ENCODE results near the gene CDH12.

DNA sequence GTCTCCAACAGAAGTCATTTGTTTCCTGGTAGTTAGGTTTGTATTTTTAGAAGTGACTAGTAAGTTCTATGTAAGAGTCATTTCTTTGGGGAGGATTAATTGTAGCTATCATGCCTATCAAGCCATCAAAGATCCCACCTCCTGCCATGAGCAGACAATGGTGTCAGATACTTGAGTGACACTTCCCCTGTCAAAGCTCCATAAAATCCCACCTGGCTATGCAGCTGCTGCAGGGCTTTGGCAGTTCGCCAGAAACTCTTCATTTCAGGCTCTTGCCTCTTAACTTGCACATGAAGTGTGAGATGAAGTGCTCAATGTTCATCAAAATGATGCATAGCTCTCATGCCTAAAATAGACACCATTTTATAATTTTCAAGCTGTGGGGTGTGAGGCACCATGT, 312.1 kb downstream of the CDH12 start:
- TF ChIP-seq RCOR1 (IDR thresholded peaks at IDR 0.05; ENCODE audit: low read depth, low read length) (no peak), USF2 (IDR thresholded peaks at IDR 0.05) (no peak), CHD4 (IDR thresholded peaks at IDR 0.05; ENCODE audit: borderline replicate concordance) (no peak), HMGXB4 (CRISPR knock-in tag; IDR thresholded peaks at IDR 0.05; ENCODE audit: borderline replicate concordance) (no peak), BHLHE40 (IDR thresholded peaks at IDR 0.05; ENCODE audit: low read depth, low read length) (no peak)
- TF ChIP-seq, protein P1, sequence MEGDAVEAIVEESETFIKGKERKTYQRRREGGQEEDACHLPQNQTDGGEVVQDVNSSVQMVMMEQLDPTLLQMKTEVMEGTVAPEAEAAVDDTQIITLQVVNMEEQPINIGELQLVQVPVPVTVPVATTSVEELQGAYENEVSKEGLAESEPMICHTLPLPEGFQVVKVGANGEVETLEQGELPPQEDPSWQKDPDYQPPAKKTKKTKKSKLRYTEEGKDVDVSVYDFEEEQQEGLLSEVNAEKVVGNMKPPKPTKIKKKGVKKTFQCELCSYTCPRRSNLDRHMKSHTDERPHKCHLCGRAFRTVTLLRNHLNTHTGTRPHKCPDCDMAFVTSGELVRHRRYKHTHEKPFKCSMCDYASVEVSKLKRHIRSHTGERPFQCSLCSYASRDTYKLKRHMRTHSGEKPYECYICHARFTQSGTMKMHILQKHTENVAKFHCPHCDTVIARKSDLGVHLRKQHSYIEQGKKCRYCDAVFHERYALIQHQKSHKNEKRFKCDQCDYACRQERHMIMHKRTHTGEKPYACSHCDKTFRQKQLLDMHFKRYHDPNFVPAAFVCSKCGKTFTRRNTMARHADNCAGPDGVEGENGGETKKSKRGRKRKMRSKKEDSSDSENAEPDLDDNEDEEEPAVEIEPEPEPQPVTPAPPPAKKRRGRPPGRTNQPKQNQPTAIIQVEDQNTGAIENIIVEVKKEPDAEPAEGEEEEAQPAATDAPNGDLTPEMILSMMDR (IDR thresholded peaks at IDR 0.05), result no peak
- TF ChIP-seq, protein P2, sequence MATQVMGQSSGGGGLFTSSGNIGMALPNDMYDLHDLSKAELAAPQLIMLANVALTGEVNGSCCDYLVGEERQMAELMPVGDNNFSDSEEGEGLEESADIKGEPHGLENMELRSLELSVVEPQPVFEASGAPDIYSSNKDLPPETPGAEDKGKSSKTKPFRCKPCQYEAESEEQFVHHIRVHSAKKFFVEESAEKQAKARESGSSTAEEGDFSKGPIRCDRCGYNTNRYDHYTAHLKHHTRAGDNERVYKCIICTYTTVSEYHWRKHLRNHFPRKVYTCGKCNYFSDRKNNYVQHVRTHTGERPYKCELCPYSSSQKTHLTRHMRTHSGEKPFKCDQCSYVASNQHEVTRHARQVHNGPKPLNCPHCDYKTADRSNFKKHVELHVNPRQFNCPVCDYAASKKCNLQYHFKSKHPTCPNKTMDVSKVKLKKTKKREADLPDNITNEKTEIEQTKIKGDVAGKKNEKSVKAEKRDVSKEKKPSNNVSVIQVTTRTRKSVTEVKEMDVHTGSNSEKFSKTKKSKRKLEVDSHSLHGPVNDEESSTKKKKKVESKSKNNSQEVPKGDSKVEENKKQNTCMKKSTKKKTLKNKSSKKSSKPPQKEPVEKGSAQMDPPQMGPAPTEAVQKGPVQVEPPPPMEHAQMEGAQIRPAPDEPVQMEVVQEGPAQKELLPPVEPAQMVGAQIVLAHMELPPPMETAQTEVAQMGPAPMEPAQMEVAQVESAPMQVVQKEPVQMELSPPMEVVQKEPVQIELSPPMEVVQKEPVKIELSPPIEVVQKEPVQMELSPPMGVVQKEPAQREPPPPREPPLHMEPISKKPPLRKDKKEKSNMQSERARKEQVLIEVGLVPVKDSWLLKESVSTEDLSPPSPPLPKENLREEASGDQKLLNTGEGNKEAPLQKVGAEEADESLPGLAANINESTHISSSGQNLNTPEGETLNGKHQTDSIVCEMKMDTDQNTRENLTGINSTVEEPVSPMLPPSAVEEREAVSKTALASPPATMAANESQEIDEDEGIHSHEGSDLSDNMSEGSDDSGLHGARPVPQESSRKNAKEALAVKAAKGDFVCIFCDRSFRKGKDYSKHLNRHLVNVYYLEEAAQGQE (IDR thresholded peaks at IDR 0.05), result no peak
